ENCODE results near the gene WNT4. TPM values are rescaled to one million over a fixed set of nuclear protein-coding genes. Genes with fewer than 3 reads are reported as not detected.

The WNT4 gene
- total and polyA plus RNA-seq, 10 of the 15 experiments (the other 5 are each of a cell fraction or from before 2014, with no cell fraction given) = 0.01 TPM; not detected in 9

DNA sequence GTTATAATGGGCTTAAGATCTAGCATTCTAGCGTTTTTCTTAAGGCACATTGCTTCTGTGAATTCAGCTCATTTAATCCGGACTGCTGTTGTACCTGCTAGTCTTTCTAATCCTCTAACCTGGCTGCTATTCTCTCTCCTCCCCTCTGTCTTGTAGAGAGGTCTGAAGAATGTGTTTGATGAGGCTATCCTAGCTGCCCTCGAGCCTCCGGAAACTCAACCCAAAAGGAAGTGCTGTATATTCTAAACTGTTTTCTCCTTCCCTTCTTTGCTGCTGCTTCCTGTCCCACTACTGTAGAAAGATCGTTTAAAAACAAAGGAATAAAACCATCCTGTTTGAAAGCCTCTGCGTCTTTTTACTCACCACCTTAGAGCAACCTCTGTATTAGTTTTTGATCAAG is 53.1 kb downstream of the WNT4 start:
- peaks cover 3 to 22% of the 10 kb centered on the region in 2 experiments for H3K36me3 ChIP-seq (ENCODE audit: control insufficient read depth in 2 of 2, insufficient read depth in 2 of 2, low read length in 1 of 2)
- 15% methylated on average over 6 of the region's 6 CpGs for WGBS (ENCODE audit: insufficient coverage, insufficient replicate concordance, low lambda C conversion rate, missing lambda C conversion rate)
- RAD21 ChIA-PET (ENCODE audit: unreplicated experiment) = interaction anchor here (1.1 kb wide), 1 partner anchor 21 kb away, joined by 3 read pairs; no protein-coding TSS in a partner anchor
- FAIRE-seq (peak; percentile 35), ATAC-seq (peak; percentile 21), DNase-seq (ENCODE audit: low read depth, low spot score) (no peak)
- no peaks in the 10 kb centered on the region for H3K9me3 ChIP-seq (replicated peaks; ENCODE audit: control insufficient read depth, insufficient read depth, low read length)
- no peaks in the 10 kb centered on the region for H3K27me3 ChIP-seq (replicated peaks in 1 of 2; ENCODE audit: control insufficient read depth in 2 of 2, insufficient read depth in 2 of 2, low read length in 1 of 2)
- no peak overlapping the region for H3K9ac ChIP-seq (ENCODE audit: control insufficient read depth, insufficient read depth, low read length)
- CTCF ChIA-PET = interaction anchor here (0.8 to 1.3 kb wide), 3 partner anchors 10 to 65 kb away, joined by 3 read pairs; no protein-coding TSS in a partner anchor
- H3K79me2 ChIP-seq (ENCODE audit: control insufficient read depth, insufficient read depth, low read length) = peaks cover 67% of the 10 kb centered on the region
- intact Hi-C loops (cut with micrococcal nuclease; ENCODE audit: unreplicated experiment) = loop anchor here (5.0 kb wide), 1 partner anchor 62 kb away; no protein-coding TSS in a partner anchor
- peaks cover 27% of the 10 kb centered on the region for H3K4me1 ChIP-seq (ENCODE audit: control insufficient read depth, insufficient read depth, low read length)
- no peak overlapping the region for H2AFZ ChIP-seq (ENCODE audit: control insufficient read depth, low read depth, low read length)
- BruUV-seq (replicated peaks) = no TSS peak
- H3K27ac ChIP-seq (ENCODE audit: control insufficient read depth, insufficient read depth) = peak overlapping the region; percentile 29
- peaks cover 4% of the 10 kb centered on the region; the same call in 1 of the 2 replicates for H4K20me1 ChIP-seq (ENCODE audit: control insufficient read depth, insufficient read depth)
- in situ Hi-C loops (cut with MboI) = no loop called here
- peak overlapping the region; percentile 40 for H3K4me2 ChIP-seq (ENCODE audit: control insufficient read depth, insufficient read depth)
- POLR2A ChIA-PET = interaction anchor here (1.5 kb wide), 1 partner anchor 9 kb away, joined by 6 read pairs; no protein-coding TSS in a partner anchor
- H3K4me3 ChIP-seq = no peak overlapping the region; the same call in 1 of the 2 replicates
- SMC1A ChIA-PET (ENCODE audit: uncharacterized antibody, unreplicated experiment) = interaction anchor here (0.6 to 1.8 kb wide), 4 partner anchors 9 to 79 kb away, joined by 3 to 8 read pairs (median 4); no protein-coding TSS in a partner anchor
- no peak for TF ChIP-seq NFYB (IDR thresholded peaks at IDR 0.05; ENCODE audit: insufficient read depth, low read depth, low read length)
- no peak for TF ChIP-seq CTCF (IDR thresholded peaks at IDR 0.05 in 2 of 3, conservative IDR thresholded peaks at IDR 0.05 in 1 of 3; ENCODE audit: control insufficient read depth in 2 of 3, extremely low read depth in 1 of 3, insufficient read depth in 1 of 3, low read depth in 3 of 3, low read length in 3 of 3)
- no peak for TF ChIP-seq ZNF207 (IDR thresholded peaks at IDR 0.05; ENCODE audit: borderline replicate concordance)
- TF ChIP-seq HDGF (IDR thresholded peaks at IDR 0.05) = no peak
- TF ChIP-seq, protein P1, sequence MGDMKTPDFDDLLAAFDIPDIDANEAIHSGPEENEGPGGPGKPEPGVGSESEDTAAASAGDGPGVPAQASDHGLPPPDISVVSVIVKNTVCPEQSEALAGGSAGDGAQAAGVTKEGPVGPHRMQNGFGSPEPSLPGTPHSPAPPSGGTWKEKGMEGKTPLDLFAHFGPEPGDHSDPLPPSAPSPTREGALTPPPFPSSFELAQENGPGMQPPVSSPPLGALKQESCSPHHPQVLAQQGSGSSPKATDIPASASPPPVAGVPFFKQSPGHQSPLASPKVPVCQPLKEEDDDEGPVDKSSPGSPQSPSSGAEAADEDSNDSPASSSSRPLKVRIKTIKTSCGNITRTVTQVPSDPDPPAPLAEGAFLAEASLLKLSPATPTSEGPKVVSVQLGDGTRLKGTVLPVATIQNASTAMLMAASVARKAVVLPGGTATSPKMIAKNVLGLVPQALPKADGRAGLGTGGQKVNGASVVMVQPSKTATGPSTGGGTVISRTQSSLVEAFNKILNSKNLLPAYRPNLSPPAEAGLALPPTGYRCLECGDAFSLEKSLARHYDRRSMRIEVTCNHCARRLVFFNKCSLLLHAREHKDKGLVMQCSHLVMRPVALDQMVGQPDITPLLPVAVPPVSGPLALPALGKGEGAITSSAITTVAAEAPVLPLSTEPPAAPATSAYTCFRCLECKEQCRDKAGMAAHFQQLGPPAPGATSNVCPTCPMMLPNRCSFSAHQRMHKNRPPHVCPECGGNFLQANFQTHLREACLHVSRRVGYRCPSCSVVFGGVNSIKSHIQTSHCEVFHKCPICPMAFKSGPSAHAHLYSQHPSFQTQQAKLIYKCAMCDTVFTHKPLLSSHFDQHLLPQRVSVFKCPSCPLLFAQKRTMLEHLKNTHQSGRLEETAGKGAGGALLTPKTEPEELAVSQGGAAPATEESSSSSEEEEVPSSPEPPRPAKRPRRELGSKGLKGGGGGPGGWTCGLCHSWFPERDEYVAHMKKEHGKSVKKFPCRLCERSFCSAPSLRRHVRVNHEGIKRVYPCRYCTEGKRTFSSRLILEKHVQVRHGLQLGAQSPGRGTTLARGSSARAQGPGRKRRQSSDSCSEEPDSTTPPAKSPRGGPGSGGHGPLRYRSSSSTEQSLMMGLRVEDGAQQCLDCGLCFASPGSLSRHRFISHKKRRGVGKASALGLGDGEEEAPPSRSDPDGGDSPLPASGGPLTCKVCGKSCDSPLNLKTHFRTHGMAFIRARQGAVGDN (IDR thresholded peaks at IDR 0.05) = no peak
- no peak for TF ChIP-seq SUPT20H (IDR thresholded peaks at IDR 0.05; ENCODE audit: borderline replicate concordance, control insufficient read depth, low read depth, low read length)
